Gastrocnemius medialis (tissue), 4 donors: ENCODE measurements around the gene BARHL2.

Source experiments
- CTCF ChIP-seq, 5 experiments: fragments of 450-650 bp in 3 of 5; fragments of 200-600 bp in 2 of 5; sonication (generic) in 2 of 5; IDR thresholded peaks in 4 of 5; conservative IDR thresholded peaks in 1 of 5; 1 replicate in 4 of 5; 2 replicates in 1 of 5; pipeline ENCODE4 v1.5.1; 2016 to 2019; ENCODE audit warnings: antibody characterized with exemption in 5 of 5, mild to moderate bottlenecking in 3 of 5, moderate library complexity in 3 of 5
- POLR2A ChIP-seq, 2 donors: fragments of 450-650 bp; IDR thresholded peaks; one replicate each; pipeline ENCODE4 v1.6.1; 2017; ENCODE audit warnings: antibody characterized with exemption in 2 of 2, mild to moderate bottlenecking in 2 of 2, moderate library complexity in 2 of 2

GRCh38 chr1:90725657-90726424, 8.7 kb upstream of the BARHL2 start:
- TF ChIP-seq POLR2A (IDR thresholded peaks at IDR 0.05) (no peak), CTCF (IDR thresholded peaks at IDR 0.05 in 4 of 5, conservative IDR thresholded peaks at IDR 0.05 in 1 of 5) (no peak)
